RWPE2 (cell line): ENCODE data around the gene DDAH2.

Experiments
- ATAC-seq: fragments of 200-7000 bp; cut with Tn5 transposase; 3 replicates; pipeline ENCODE4 v1.9.1; 2021; ENCODE audit warnings: low read depth
- DNase-seq: peaks from one replicate; pipeline ENCODE4 v3.0.0-alpha.2; 2020; ENCODE audit warnings: low spot score
- H3K27ac ChIP-seq: fragments of 450-650 bp; 2 replicates; pipeline ENCODE4 v1.5.1; 2017; ENCODE audit warnings: mild to moderate bottlenecking; ENCODE audit not compliant: poor library complexity, severe bottlenecking
- H3K27me3 ChIP-seq: fragments of 250-450 bp; sonication (Bioruptor Pico); 2 replicates; pipeline ENCODE4 v1.5.1; 2021; ENCODE audit warnings: mild to moderate bottlenecking, moderate library complexity; ENCODE audit not compliant: insufficient read depth, poor library complexity, severe bottlenecking
- H3K36me3 ChIP-seq: fragments of 250-450 bp; sonication (Bioruptor Pico); 2 replicates; pipeline ENCODE4 v1.5.1; 2020; ENCODE audit warnings: low read depth, mild to moderate bottlenecking, moderate library complexity
- H3K4me1 ChIP-seq: fragments of 250-450 bp; sonication (Bioruptor Pico); 2 replicates; pipeline ENCODE4 v1.5.1; 2021; ENCODE audit warnings: mild to moderate bottlenecking, moderate library complexity; ENCODE audit not compliant: insufficient read depth, poor library complexity, severe bottlenecking
- H3K4me3 ChIP-seq: fragments of 250-450 bp; sonication (Bioruptor Pico); 2 replicates; pipeline ENCODE4 v1.5.1; 2021; ENCODE audit warnings: mild to moderate bottlenecking, moderate library complexity; ENCODE audit not compliant: severe bottlenecking
- H3K9me3 ChIP-seq: fragments of 250-450 bp; sonication (Bioruptor Pico); 2 replicates; pipeline ENCODE4 v1.5.1; 2021; ENCODE audit warnings: mild to moderate bottlenecking, moderate library complexity; ENCODE audit not compliant: severe bottlenecking
- TF ChIP-seq, protein P1 (sequence below): fragments of 450-650 bp; IDR thresholded peaks from one replicate; pipeline ENCODE4 v1.5.1; 2017; ENCODE audit warnings: mild to moderate bottlenecking, moderate library complexity; ENCODE audit not compliant: poor library complexity, severe bottlenecking

DDAH2 gene

GRCh38 chr6:31765559-31765909 is 36.4 kb upstream of the DDAH2 start:
- H3K4me3 ChIP-seq, result no peak overlapping the region
- ATAC-seq (no peak), DNase-seq (no peak)
- TF ChIP-seq, protein P1, sequence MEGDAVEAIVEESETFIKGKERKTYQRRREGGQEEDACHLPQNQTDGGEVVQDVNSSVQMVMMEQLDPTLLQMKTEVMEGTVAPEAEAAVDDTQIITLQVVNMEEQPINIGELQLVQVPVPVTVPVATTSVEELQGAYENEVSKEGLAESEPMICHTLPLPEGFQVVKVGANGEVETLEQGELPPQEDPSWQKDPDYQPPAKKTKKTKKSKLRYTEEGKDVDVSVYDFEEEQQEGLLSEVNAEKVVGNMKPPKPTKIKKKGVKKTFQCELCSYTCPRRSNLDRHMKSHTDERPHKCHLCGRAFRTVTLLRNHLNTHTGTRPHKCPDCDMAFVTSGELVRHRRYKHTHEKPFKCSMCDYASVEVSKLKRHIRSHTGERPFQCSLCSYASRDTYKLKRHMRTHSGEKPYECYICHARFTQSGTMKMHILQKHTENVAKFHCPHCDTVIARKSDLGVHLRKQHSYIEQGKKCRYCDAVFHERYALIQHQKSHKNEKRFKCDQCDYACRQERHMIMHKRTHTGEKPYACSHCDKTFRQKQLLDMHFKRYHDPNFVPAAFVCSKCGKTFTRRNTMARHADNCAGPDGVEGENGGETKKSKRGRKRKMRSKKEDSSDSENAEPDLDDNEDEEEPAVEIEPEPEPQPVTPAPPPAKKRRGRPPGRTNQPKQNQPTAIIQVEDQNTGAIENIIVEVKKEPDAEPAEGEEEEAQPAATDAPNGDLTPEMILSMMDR, result no peak
- H3K9me3 ChIP-seq, result no peaks in the 10 kb centered on the region
- peaks cover 3% of the 10 kb centered on the region for H3K4me1 ChIP-seq
- H3K36me3 ChIP-seq, result peaks cover 19% of the 10 kb centered on the region
- no peak overlapping the region for H3K27ac ChIP-seq
- H3K27me3 ChIP-seq, result no peaks in the 10 kb centered on the region

DNA sequence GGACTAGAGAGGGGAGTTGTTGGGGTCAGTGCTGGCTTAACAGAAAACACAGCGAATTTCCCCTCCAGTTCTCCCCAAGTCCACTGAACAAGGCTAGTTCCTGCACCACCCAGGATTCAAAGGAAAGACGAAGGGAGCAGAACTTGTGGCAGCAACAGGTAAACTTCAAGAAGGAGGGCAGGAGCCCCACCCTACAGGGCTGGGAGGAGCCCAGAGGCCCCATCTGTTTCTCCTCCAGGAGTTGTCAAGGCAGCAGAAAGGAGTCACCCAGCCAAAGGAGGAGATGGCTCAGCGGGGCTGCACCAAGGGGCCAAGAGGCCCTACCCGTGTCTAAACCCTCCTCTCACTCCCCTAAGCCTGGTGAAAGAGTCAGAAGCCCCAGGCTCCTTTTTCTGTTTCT is 35.1 kb upstream of the DDAH2 start:
- Histone ChIP-seq H3K9me3 (no peaks in the 10 kb centered on the region), H3K27me3 (no peaks in the 10 kb centered on the region), H3K4me1 (peaks cover 3% of the 10 kb centered on the region), H3K36me3 (peaks cover 19% of the 10 kb centered on the region), H3K4me3 (no peak overlapping the region), H3K27ac (no peak overlapping the region)
- TF ChIP-seq, protein P1, result no peak
- no peak for ATAC-seq
- DNase-seq, result no peak

GRCh38 chr6:31763619-31763940 is 34.5 kb upstream of the DDAH2 start:
- Histone ChIP-seq H3K4me3 (no peak overlapping the region), H3K9me3 (no peaks in the 10 kb centered on the region), H3K4me1 (peaks cover 3% of the 10 kb centered on the region), H3K36me3 (peaks cover 21% of the 10 kb centered on the region), H3K27ac (peak overlapping the region; percentile 6), H3K27me3 (no peaks in the 10 kb centered on the region)
- TF ChIP-seq, protein P1, result no peak
- no peak for DNase-seq
- peak; percentile 68 for ATAC-seq

GRCh38 chr6:31762878-31763618 is 33.9 kb upstream of the DDAH2 start:
- H3K36me3 ChIP-seq, result peaks cover 27% of the 10 kb centered on the region

DNA sequence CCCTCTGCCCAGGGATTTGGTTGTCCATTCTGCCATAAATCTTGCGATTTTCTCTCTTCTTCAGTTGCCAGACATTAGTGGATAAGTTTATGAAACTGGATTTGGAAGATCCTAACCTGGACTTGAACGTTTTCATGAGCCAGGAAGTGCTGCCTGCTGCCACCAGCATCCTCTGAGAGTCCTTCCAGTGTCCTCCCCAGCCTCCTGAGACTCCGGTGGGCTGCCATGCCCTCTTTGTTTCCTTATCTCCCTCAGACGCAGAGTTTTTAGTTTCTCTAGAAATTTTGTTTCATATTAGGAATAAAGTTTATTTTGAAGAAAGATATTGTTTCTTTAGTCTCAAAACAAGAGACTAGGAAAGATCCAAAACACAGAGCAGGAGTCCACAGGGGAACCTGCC is 33.3 kb upstream of the DDAH2 start, which contains the start of gene SAPCD1:
Gene SAPCD1, plus strand, starts transcription at position 301 of the 400 bp plus-strand sequence. CDS start 399 bp downstream, outside the sequence.
- TF ChIP-seq, protein P1, result no peak
- no peak for DNase-seq
- Histone ChIP-seq H3K27me3 (no peaks in the 10 kb centered on the region), H3K4me3 (no peak within 1 kb of the TSS), H3K4me1 (peaks cover 3% of the 10 kb centered on the region), H3K36me3 (peaks cover 28% of the 10 kb centered on the region), H3K9me3 (no peaks in the 10 kb centered on the region), H3K27ac (peak within 1 kb of the TSS; percentile 6)
- no peak for ATAC-seq

More at GRCh38 chr6:31762878-31763618, 33.9 kb upstream of the DDAH2 start:
- H3K4me1 ChIP-seq, result peaks cover 3% of the 10 kb centered on the region
- ATAC-seq (peak; percentile 15; the same call in 1 of the 3 replicates), DNase-seq (no peak)
- H3K27ac ChIP-seq, result peak overlapping the region; percentile 6
- TF ChIP-seq, protein P1, result no peak
- H3K27me3 ChIP-seq, result no peaks in the 10 kb centered on the region
- no peaks in the 10 kb centered on the region for H3K9me3 ChIP-seq
- no peak overlapping the region for H3K4me3 ChIP-seq
